GM12864 (cell line): ENCODE data around the gene SCUBE1.

ENCODE experiments used
- DNase-seq: peaks from one replicate; pipeline ENCODE4 v3.0.0-alpha.2; 2011; ENCODE audit warnings: low read depth
- H3K4me3 ChIP-seq: 2 replicates; pipeline ENCODE4 v1.5.1; 2011; ENCODE audit warnings: mild to moderate bottlenecking, low read depth, low read length, control low read depth
- CTCF ChIP-seq: IDR thresholded peaks from 2 replicates; pipeline ENCODE4 v1.5.1; 2011; ENCODE audit warnings: low read depth, mild to moderate bottlenecking, moderate library complexity, low read length, control low read depth, inconsistent platforms; ENCODE audit errors: missing control alignments

SCUBE1 gene

DNA sequence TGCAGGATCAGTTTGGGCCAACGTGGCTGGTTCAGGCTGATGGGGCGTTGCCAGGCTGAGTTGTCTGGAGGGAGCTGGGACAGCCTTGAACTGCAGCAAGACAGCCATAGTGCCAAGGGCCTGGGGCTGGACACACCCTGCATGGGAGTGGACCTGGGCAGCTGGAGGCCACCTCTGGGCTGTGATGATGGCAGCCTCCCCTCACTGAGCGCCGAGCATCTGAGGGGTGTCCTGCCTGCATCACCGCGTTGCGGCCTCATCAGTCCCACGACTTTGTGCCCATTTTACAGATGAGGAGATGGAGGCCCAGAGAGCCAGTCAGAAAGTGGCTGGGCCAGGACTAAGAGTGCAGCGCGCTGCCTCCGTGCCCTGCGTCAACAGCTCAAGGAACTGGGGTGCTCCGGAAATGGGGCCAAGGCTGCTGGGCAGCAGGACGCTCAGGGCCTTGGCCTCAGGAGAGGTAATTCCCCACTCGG is 192.4 kb downstream of the SCUBE1 start:
- no peak for TF ChIP-seq CTCF
- DNase-seq = no peak
- H3K4me3 ChIP-seq = peak overlapping the region; percentile 60

DNA sequence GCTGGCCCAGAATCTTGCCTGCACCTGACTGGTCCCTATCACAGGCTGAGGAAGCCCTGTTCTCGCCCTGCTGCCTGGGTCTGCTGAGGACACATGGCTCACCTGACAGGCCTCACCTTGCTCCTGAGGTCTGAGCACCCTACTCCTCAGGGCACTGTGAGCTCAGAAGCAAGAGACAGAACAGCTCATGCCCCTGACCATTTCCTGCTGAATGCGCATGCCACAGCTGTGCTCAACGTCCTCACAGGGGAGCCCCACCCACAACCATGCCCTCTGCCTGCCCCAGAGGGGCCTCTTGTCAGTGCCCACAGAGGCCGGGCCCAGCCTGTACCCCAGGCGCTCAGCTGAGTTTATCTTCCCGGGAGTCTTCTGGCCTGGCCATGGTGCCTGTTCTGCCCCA is 194.6 kb downstream of the SCUBE1 start:
- no peak for DNase-seq
- no peak overlapping the region for H3K4me3 ChIP-seq
- no peak for TF ChIP-seq CTCF

DNA sequence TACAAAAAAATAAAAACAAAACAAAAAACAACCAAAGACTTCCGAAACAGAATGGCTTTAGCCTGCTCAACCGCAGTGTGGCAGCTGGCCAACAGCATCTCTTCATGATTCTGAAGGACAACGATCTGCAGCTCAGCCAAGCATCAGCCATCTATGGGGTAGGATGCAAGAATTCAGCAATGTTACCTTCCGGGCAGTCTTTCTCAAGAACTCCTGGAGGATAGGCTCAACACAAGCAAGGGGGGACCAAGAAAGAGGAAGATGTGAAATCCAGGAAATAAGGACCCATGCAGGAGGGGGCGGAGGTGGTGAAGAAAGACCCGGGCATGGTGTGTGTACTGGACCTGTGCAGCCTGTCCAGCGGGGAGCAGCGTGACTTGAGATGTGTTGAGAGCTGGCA is 195.4 kb downstream of the SCUBE1 start:
- peak overlapping the region; percentile 37; the same call in 1 of the 2 replicates for H3K4me3 ChIP-seq
- no peak for TF ChIP-seq CTCF
- peak; percentile 46 for DNase-seq
